Muscle layer of duodenum (tissue), 2 donors: Measurements from ENCODE around the gene TMOD1.

Source experiments
- H3K27ac ChIP-seq: one replicate; pipeline ENCODE4 v1.7.0; 2013; ENCODE audit warnings: mild to moderate bottlenecking, low read length
- H3K27me3 ChIP-seq: one replicate; pipeline ENCODE4 v1.7.0; 2013; ENCODE audit warnings: low read depth, mild to moderate bottlenecking, control low read depth, low read length
- H3K36me3 ChIP-seq, 2 donors: one replicate each; pipeline ENCODE4 v1.7.0; 2013; ENCODE audit warnings: low read length in 2 of 2, control low read depth in 1 of 2, mild to moderate bottlenecking in 1 of 2; ENCODE audit not compliant: insufficient read depth in 2 of 2, control insufficient read depth in 1 of 2
- H3K4me1 ChIP-seq, 2 donors: one replicate each; pipeline ENCODE4 v1.7.0; 2013; ENCODE audit warnings: low read length in 2 of 2, mild to moderate bottlenecking in 2 of 2, control low read depth in 1 of 2, moderate library complexity in 1 of 2; ENCODE audit not compliant: insufficient read depth in 2 of 2, control insufficient read depth in 1 of 2
- H3K4me3 ChIP-seq, 2 donors: one replicate each; pipeline ENCODE4 v1.7.0; 2013; ENCODE audit warnings: low read length in 2 of 2, low read depth in 1 of 2, mild to moderate bottlenecking in 1 of 2
- H3K9me3 ChIP-seq, 2 donors: one replicate each; pipeline ENCODE4 v1.7.0; 2013; ENCODE audit warnings: low read length in 2 of 2, control low read depth in 1 of 2, mild to moderate bottlenecking in 1 of 2; ENCODE audit not compliant: control insufficient read depth in 1 of 2
- donor health status: healthy.

The TMOD1 gene

DNA sequence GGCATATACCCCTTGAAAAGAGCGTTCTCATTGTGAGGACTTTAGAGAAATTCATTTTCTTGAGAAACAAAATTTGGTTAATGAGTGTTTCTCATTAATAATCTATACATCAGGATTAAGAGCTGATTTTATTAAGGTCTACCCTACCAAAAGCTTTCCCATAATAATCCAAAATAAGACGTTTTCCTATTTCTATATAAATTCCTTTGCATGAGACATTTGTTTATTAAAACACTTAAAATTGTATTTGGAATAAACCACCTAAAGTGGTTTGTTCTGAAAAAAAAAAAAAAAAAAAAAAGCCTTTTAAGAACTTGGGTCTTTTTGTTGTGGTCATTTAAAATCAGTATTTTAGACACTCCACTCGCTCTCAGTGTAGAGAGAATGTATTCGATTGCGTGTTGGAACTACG lies 695 bp upstream of the TMOD1 start:
- H3K27ac ChIP-seq, result no peak overlapping the region
- H3K9me3 ChIP-seq, result no peaks in the 10 kb centered on the region
- peak overlapping the region; percentile 53 to 59 for H3K4me3 ChIP-seq
- peaks cover 0 to 4% of the 10 kb centered on the region in 2 donors for H3K36me3 ChIP-seq
- H3K27me3 ChIP-seq, result peaks cover 5% of the 10 kb centered on the region
- peaks cover 12 to 16% of the 10 kb centered on the region in 2 donors for H3K4me1 ChIP-seq

DNA sequence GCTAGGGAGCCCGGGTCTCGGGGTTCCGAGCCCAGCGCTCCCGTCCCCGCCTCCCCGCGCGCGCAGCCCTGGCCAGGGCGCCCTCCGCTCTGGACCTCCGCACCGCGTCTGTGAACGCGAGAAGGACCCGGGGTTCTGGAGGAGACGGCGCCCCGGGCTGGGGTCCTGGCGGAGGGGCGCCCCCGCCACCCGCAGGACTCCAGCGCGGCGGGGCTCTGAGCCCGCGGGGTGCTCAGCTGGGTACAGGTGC lies 431 bp downstream of the TMOD1 start:
- Histone ChIP-seq H3K4me1 (peaks cover 12 to 16% of the 10 kb centered on the region in 2 donors), H3K36me3 (no peaks in the 10 kb centered on the region), H3K4me3 (peak overlapping the region; percentile 70 to 85), H3K27me3 (peaks cover 5% of the 10 kb centered on the region), H3K27ac (no peak overlapping the region), H3K9me3 (no peaks in the 10 kb centered on the region)

DNA sequence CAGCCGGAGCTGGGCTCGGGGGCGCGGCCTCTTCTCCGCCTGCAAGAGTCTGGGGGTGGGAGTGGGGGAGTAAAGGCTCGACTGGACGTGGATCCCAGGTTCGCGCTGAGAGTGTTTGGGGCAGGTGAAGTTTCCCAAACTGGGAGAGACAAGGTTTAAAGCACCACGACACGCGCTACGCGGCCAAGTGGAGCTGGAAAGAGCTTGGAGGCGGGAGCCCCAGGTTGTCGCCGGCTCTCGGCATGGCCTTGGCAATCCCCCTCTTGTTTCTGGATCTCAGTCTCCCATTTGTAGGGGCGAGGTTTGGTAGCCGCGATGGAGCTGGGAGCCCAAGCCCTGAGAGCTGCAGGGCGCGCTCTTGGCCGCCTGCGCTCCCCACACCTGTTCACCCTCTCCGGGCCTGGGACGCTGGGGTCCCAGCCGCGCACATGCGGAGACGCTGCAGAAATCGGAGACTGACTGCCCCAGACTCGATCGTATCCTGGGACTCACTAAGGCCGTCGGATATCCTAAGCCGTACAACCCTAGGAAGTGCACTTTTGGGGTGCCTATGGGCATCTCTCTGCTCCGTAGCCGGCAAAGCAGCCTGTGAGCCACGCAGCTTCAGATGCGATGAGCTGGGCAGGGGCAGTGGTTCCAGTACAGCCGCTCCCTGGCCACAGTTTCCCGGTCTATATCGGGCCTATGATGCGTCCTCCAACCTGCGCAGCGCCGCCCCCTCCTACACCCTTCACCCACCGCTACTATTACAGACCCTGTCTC lies 937 bp downstream of the TMOD1 start:
- peak overlapping the region; percentile 21 for H3K27ac ChIP-seq
- H3K4me1 ChIP-seq, result peaks cover 12 to 16% of the 10 kb centered on the region in 2 donors
- peak overlapping the region; percentile 70 to 85 for H3K4me3 ChIP-seq
- no peaks in the 10 kb centered on the region for H3K36me3 ChIP-seq
- H3K27me3 ChIP-seq, result peaks cover 5% of the 10 kb centered on the region
- no peaks in the 10 kb centered on the region for H3K9me3 ChIP-seq

DNA sequence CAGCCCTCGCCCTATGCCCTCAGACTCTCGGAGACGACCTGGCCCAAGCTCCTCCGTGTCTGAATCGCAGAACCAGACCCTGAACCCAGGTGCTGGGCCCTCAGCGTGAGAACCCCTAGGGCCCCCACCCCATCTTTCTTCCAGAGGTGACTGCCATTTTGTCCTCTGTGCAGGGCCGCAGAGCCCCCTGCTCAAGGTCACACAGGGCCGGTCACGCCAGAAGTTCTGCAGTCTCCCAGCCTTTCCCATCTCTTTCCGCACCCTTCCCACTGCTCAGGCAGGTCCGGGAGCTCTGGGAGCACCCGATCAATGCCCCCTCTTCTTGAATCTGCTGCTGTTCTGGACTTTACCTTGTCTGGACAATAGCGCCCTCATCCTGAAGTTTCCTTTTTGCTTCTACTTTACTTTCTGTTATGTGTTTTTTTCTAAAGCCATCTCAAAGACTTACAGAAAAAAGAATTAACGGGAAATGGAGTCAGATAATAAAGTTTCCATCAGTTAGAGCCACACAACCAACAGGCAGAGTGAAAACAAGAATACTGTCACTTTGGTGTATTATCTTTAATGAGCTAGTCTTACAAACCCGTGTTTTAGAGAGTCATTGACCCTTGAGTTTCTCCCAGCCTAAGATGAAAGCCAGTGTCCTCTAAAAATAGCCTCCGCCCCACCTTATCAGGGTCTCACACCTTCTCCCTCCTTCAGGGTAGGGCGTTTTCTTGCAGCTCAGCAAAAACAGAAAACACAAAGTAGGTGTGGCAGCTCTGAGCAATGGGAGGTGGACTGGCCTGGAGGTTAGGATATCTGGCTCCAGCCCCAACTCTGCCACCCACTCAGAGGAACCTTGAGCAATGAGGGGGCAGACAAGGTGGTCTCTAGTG lies 1.8 kb downstream of the TMOD1 start:
- no peaks in the 10 kb centered on the region for H3K36me3 ChIP-seq
- H3K4me3 ChIP-seq, result peak overlapping the region; percentile 70 to 85
- H3K27me3 ChIP-seq, result peaks cover 5% of the 10 kb centered on the region
- H3K9me3 ChIP-seq, result no peaks in the 10 kb centered on the region
- H3K27ac ChIP-seq, result peak overlapping the region; percentile 41
- peaks cover 12 to 16% of the 10 kb centered on the region in 2 donors for H3K4me1 ChIP-seq

DNA sequence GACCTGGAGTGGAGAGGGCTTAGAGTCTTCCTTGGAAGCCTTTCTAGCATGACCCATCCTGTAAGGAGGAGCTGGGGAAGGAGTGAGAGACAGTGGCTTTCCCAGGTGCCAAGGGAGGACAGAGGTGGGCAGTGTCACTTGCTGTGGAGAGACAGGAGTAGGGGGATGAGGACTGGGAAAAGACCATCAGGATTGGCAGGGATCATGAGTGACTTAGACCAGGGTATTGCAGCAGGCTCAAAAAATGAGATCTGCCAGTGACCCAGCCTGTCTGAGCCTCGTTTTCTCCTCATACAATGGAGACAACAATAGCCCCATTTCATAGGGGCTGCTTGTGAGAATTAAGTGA lies 2.4 kb downstream of the TMOD1 start:
- Histone ChIP-seq H3K9me3 (no peaks in the 10 kb centered on the region), H3K27ac (peak overlapping the region; percentile 41), H3K4me1 (peaks cover 12 to 18% of the 10 kb centered on the region in 2 donors), H3K27me3 (peaks cover 5% of the 10 kb centered on the region), H3K4me3 (peak overlapping the region; percentile 27 to 70), H3K36me3 (no peaks in the 10 kb centered on the region)

DNA sequence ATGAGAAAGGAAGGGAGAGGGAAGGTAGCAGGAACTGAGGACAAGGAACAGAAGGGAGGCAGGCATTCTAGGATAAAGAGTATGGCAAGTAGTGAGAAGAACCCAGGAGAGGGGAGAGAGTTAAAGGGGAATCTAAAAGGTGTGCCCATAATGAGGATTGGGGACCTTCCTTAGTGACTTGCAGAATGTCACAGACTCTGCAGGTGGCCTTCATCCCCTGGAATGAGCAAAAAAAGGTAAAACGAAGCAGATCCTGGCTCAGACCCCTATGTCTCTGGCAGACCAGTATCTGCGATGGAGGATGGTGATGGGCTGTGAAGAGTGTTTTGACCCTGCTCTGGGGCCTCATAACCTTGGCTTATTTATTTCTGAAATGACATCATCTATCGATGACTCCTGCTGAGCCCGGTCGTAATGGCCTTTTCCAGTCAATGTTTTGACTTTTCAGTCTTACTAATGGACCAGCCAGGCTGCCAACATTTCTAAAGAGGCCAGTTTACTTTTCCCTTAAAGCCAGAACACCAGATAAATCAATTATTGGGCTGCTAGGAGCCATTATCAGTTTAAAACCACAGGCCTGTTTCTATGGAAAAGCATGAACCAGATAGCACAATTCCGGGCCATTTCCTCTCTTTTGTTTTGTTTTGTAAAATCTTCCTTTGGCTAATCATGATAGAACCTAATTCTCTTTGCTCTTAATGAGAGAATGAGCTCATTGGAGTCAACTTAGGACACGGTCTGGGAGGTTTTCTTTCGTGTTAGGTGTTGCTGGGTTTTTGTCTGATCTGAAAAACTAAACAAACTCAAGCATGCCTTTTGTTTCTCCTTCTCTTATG lies 3.1 kb downstream of the TMOD1 start:
- H3K4me1 ChIP-seq, result peaks cover 12 to 23% of the 10 kb centered on the region in 2 donors
- peak overlapping the region; percentile 41 for H3K27ac ChIP-seq
- no peaks in the 10 kb centered on the region for H3K9me3 ChIP-seq
- H3K36me3 ChIP-seq, result no peaks in the 10 kb centered on the region
- H3K27me3 ChIP-seq, result peaks cover 5% of the 10 kb centered on the region
- peak overlapping the region in 1 of 2 donors; percentile 17 for H3K4me3 ChIP-seq

DNA sequence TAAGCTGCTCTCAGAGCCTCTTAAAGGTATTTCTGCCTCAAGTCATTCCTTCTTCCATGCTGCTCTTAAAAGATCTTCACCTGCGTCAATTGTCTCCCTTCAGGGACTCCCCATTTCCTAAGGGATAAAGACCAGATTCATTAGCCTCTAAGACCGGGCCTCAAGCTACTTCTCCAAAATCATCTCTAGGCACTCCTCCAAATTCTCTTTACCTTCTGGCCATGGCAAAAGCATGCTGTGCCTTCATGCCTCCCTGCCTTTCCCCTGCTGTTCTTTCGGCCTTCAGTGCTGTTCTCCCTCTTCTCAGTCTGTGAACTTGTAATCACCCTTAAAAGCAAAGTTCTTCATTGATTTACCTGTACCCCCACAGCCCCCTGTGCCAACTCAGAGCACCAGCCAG lies 4.4 kb downstream of the TMOD1 start:
- peaks cover 12 to 23% of the 10 kb centered on the region in 2 donors for H3K4me1 ChIP-seq
- no peaks in the 10 kb centered on the region for H3K9me3 ChIP-seq

DNA sequence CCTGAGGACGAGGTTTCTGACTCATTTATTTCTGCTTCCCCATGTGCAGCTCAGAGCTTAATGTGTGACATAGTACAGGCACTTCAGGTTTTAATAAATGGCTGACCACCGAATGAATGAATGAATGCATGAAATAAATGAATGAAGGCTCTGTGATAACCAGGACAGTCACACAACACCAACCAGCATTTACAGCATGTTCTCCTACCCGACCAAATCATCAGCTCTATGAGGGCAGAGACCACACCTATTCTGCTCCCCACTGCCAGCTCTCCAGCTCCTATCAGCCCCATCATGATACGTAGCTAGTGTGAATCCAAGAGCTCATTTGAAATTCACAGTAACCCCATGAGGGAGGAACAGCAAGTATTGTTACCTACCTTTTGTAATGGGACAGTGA lies 4.8 kb downstream of the TMOD1 start:
- Histone ChIP-seq H3K4me1 (peaks cover 12 to 23% of the 10 kb centered on the region in 2 donors), H3K27me3 (no peaks in the 10 kb centered on the region), H3K27ac (no peak overlapping the region), H3K36me3 (no peaks in the 10 kb centered on the region), H3K4me3 (no peak overlapping the region), H3K9me3 (no peaks in the 10 kb centered on the region)

More for the DNA sequence above, 4.4 kb downstream of the TMOD1 start:
- Histone ChIP-seq H3K27ac (peak overlapping the region; percentile 41), H3K4me3 (no peak overlapping the region), H3K36me3 (no peaks in the 10 kb centered on the region), H3K27me3 (peaks cover 2% of the 10 kb centered on the region)

DNA sequence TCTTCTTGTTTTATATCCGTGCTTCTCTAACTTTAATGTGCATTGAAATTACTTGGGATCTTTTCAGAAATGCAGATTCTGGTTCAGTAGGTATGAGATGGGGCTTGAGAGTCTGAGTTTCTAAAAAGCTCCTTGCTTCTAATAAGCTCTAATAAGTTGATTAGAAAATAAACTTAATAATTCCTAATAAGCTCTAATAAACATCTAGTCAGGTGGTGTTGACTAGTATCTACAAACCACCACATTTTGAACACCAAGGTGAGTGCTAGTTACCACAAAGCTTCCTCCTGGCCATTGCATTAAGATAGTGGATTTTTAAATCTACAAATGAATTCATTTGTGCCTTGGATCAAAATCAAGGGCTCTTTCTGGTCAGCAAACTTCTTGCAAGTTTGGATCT lies 5.3 kb downstream of the TMOD1 start:
- Histone ChIP-seq H3K27ac (no peak overlapping the region), H3K4me1 (peaks cover 12 to 23% of the 10 kb centered on the region in 2 donors), H3K27me3 (no peaks in the 10 kb centered on the region), H3K4me3 (no peak overlapping the region), H3K36me3 (no peaks in the 10 kb centered on the region), H3K9me3 (no peaks in the 10 kb centered on the region)

DNA sequence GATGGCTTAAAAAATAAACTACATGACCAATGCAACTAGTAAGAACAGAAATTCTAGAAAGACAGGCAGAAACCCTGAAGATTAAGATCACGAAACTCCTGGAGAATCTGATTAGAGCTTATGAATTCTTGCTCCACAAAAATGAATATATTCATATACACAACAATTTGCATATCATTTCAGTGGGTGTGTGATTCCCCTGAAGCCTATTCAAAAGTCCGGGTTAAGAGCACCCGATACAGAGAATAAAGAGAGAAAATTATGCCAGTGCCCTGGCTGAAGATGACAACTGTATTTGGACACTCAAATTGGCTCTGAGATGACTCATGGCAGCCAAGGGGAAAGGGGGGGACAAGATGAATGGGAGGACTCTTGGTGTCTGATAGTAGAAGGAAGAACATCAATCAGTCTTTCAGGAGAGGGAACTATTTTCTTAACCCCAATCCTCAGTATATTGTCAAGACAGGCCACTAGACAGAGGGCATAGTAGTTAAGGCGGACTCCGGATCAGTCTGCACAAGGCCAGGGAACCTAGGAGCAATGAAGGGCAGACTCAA lies 6.0 kb downstream of the TMOD1 start:
- H3K27me3 ChIP-seq, result no peaks in the 10 kb centered on the region
- no peak overlapping the region for H3K27ac ChIP-seq
- H3K4me1 ChIP-seq, result peaks cover 12 to 18% of the 10 kb centered on the region in 2 donors
- H3K36me3 ChIP-seq, result no peaks in the 10 kb centered on the region
- H3K4me3 ChIP-seq, result no peak overlapping the region
- no peaks in the 10 kb centered on the region for H3K9me3 ChIP-seq

DNA sequence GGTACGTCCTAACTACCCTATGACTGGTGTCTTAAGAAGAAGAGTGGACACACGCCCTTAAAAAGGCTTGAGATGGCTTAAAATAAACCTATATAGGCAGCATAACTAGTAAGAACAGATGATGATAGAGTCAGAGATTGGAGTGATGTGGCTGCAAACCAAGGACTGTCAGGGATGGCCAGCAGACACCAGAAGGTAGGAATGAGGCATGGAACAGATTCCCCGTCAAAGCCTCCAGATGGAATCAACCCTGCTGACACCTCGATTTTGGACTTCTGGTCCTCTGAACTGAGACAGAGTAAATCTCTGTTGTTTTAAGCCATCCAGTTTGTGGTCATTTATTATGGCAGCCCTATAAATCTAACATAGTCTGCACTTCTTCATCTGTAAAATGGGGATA lies 7.4 kb downstream of the TMOD1 start:
- peaks cover 8 to 13% of the 10 kb centered on the region in 2 donors for H3K4me1 ChIP-seq
- no peaks in the 10 kb centered on the region for H3K36me3 ChIP-seq
- no peak overlapping the region for H3K27ac ChIP-seq
- H3K4me3 ChIP-seq, result no peak overlapping the region
- H3K9me3 ChIP-seq, result no peaks in the 10 kb centered on the region
- H3K27me3 ChIP-seq, result no peaks in the 10 kb centered on the region
